ENCODE measurements around the gene MAEL.
A peak's percentile ranks its signal among the peaks of the same experiment; 100 is the strongest.
"Not testable (repeated sequence)": the region's sequence is repeated elsewhere in the genome, so short reads cannot be mapped to it uniquely, and the experiment has no call there.

MAEL gene

GRCh38 chr1:166980383-166980782 is 8.7 kb upstream of the MAEL start:
- no peak for FAIRE-seq

- FAIRE-seq: no peak
These were observed 8.3 kb upstream of the MAEL start for GRCh38 chr1:166980818-166981217.

- FAIRE-seq: no peak
These were observed 7.5 kb upstream of the MAEL start for GRCh38 chr1:166981589-166981988.

GRCh38 chr1:166999075-166999474 is 10.0 kb downstream of the MAEL start:
- no peak for FAIRE-seq

- FAIRE-seq: no peak
These were observed 10.5 kb downstream of the MAEL start for GRCh38 chr1:166999500-167000055.

GRCh38 chr1:167000546-167000945 is 11.5 kb downstream of the MAEL start:
- FAIRE-seq: no peak

- FAIRE-seq: no peak
These were observed 13.3 kb downstream of the MAEL start for GRCh38 chr1:167002354-167002753.

GRCh38 chr1:167003711-167004110 is 14.6 kb downstream of the MAEL start:
- FAIRE-seq: no peak

GRCh38 chr1:167011560-167012191 is 22.6 kb downstream of the MAEL start:
- FAIRE-seq: no peak

- FAIRE-seq: no peak
These were observed 23.5 kb downstream of the MAEL start for GRCh38 chr1:167012570-167012969.

GRCh38 chr1:167013108-167013929 is 24.2 kb downstream of the MAEL start:
- no peak for FAIRE-seq

GRCh38 chr1:167016100-167016750 is 27.1 kb downstream of the MAEL start:
- no peak for FAIRE-seq

- FAIRE-seq: no peak
These were observed 33.3 kb downstream of the MAEL start for GRCh38 chr1:167022384-167022783.

GRCh38 chr1:167029553-167029952 is 40.5 kb downstream of the MAEL start:
- not testable (repeated sequence) for FAIRE-seq

GRCh38 chr1:167033646-167034045 is 44.6 kb downstream of the MAEL start:
- FAIRE-seq: no peak

GRCh38 chr1:167043752-167044488 is 54.8 kb downstream of the MAEL start:
- no peak for FAIRE-seq

GRCh38 chr1:167051907-167052306 is 62.8 kb downstream of the MAEL start:
- no peak for FAIRE-seq

GRCh38 chr1:167052389-167052788 is 63.3 kb downstream of the MAEL start:
- FAIRE-seq: no peak

GRCh38 chr1:167054531-167054930 is 65.5 kb downstream of the MAEL start:
- no peak for FAIRE-seq

GRCh38 chr1:167054946-167055630 is 66.0 kb downstream of the MAEL start:
- no peak for FAIRE-seq

- FAIRE-seq: no peak
These were observed 67.6 kb downstream of the MAEL start for GRCh38 chr1:167056529-167057231.

- FAIRE-seq: peak; percentile 3
These were observed 68.2 kb downstream of the MAEL start for GRCh38 chr1:167057241-167057688.
